ENCODE results near the gene SOST.

DNA sequence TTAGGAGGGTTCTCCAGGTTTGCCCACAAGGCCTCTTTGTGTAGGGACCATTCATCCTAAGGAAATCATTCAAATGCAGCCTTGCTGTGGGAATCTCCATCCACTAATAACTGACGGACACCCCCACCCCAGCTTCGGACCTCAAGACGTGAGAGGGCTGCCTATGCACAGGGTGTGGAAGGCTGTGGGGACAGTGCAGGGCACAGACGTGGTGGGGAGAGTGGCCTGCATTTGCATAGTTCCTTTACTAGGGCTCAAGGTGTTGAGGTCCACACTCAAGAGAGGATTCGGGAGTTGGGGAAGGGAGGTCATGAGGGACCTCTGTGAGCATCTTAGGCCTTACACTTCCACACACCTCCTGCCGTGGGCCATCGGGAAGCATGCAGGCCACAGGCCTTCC, 10.4 kb upstream of the SOST start:
- TF ChIP-seq, protein P1, sequence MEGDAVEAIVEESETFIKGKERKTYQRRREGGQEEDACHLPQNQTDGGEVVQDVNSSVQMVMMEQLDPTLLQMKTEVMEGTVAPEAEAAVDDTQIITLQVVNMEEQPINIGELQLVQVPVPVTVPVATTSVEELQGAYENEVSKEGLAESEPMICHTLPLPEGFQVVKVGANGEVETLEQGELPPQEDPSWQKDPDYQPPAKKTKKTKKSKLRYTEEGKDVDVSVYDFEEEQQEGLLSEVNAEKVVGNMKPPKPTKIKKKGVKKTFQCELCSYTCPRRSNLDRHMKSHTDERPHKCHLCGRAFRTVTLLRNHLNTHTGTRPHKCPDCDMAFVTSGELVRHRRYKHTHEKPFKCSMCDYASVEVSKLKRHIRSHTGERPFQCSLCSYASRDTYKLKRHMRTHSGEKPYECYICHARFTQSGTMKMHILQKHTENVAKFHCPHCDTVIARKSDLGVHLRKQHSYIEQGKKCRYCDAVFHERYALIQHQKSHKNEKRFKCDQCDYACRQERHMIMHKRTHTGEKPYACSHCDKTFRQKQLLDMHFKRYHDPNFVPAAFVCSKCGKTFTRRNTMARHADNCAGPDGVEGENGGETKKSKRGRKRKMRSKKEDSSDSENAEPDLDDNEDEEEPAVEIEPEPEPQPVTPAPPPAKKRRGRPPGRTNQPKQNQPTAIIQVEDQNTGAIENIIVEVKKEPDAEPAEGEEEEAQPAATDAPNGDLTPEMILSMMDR (IDR thresholded peaks at IDR 0.05) = no peak
- TF ChIP-seq POLR2AphosphoS5 (IDR thresholded peaks at IDR 0.05; ENCODE audit: low read depth, low read length) (no peak), EP300 (IDR thresholded peaks at IDR 0.05; ENCODE audit: borderline replicate concordance in 1 of 2, low read depth in 1 of 2, low read length in 1 of 2) (no peak)
